PFSK-1 (cell line): Measurements from ENCODE around the gene YPEL1.

ENCODE experiments used
- FOXP2 ChIP-seq: optimal IDR thresholded peaks from 2 replicates; pipeline ENCODE3; 2011; ENCODE audit warnings: borderline replicate concordance, control low read depth, inconsistent platforms; ENCODE audit not compliant: insufficient read depth; ENCODE audit errors: extremely low read length, extremely low read depth
- POLR2AphosphoS5 ChIP-seq: IDR thresholded peaks from 2 replicates; pipeline ENCODE4 v1.6.1; 2012; ENCODE audit warnings: low read depth, mild to moderate bottlenecking, control low read depth, low read length, moderate library complexity
- TAF1 ChIP-seq: IDR thresholded peaks from 2 replicates; pipeline ENCODE4 v1.6.1; 2012; ENCODE audit warnings: low read length, control low read depth, borderline replicate concordance; ENCODE audit not compliant: insufficient read depth

- no peak for TF ChIP-seq TAF1
- TF ChIP-seq POLR2AphosphoS5: no peak
- no peak for TF ChIP-seq FOXP2
Measured at GRCh38 chr22:21673534-21674321, 61.9 kb downstream of the YPEL1 start.
